ENCODE data around the gene SCG3.

Gene SCG3

GRCh38 chr15:51699373-51699772 lies 18.1 kb downstream of the SCG3 start:
- in situ Hi-C loops (cut with MboI; ENCODE audit: low pct_unique_long_range_greater_than_20kb, low sequenced_read_pairs, unreplicated experiment) = no loop called here
- DNase-seq (ENCODE audit: low spot score) = no peak
- no peak for TF ChIP-seq CTCF (IDR thresholded peaks at IDR 0.05; ENCODE audit: extremely low read depth, insufficient read depth, missing control alignments)

GRCh38 chr15:51702710-51703109 lies 21.4 kb downstream of the SCG3 start:
- no peak for DNase-seq (ENCODE audit: low spot score)
- TF ChIP-seq CTCF (IDR thresholded peaks at IDR 0.05; ENCODE audit: extremely low read depth, insufficient read depth, missing control alignments) = no peak
- in situ Hi-C loops (cut with MboI; ENCODE audit: low pct_unique_long_range_greater_than_20kb, low sequenced_read_pairs, unreplicated experiment) = no loop called here

GRCh38 chr15:51706291-51706690 lies 25.0 kb downstream of the SCG3 start:
- no peak for DNase-seq (ENCODE audit: low spot score)
- in situ Hi-C loops (cut with MboI; ENCODE audit: low pct_unique_long_range_greater_than_20kb, low sequenced_read_pairs, unreplicated experiment) = no loop called here
- TF ChIP-seq CTCF (IDR thresholded peaks at IDR 0.05; ENCODE audit: extremely low read depth, insufficient read depth, missing control alignments) = no peak

- in situ Hi-C loops (cut with MboI; ENCODE audit: low pct_unique_long_range_greater_than_20kb, low sequenced_read_pairs, unreplicated experiment) = no loop called here
- no peak for DNase-seq (ENCODE audit: low spot score)
- no peak for TF ChIP-seq CTCF (IDR thresholded peaks at IDR 0.05; ENCODE audit: extremely low read depth, insufficient read depth, missing control alignments)
Measured at GRCh38 chr15:51706926-51707608, 25.8 kb downstream of the SCG3 start.

GRCh38 chr15:51708013-51708412 lies 26.7 kb downstream of the SCG3 start:
- no peak for TF ChIP-seq CTCF (IDR thresholded peaks at IDR 0.05; ENCODE audit: extremely low read depth, insufficient read depth, missing control alignments)
- in situ Hi-C loops (cut with MboI; ENCODE audit: low pct_unique_long_range_greater_than_20kb, low sequenced_read_pairs, unreplicated experiment) = no loop called here
- no peak for DNase-seq (ENCODE audit: low spot score)

- no peak for TF ChIP-seq CTCF (IDR thresholded peaks at IDR 0.05; ENCODE audit: extremely low read depth, insufficient read depth, missing control alignments)
- no peak for DNase-seq (ENCODE audit: low spot score)
- in situ Hi-C loops (cut with MboI; ENCODE audit: low pct_unique_long_range_greater_than_20kb, low sequenced_read_pairs, unreplicated experiment) = no loop called here
Measured at GRCh38 chr15:51709031-51709430, 27.7 kb downstream of the SCG3 start.

Measured in GM13977 (cell line).